Measurements from ENCODE around the gene IGF2BP2.

Gene IGF2BP2

GRCh38 chr3:185737740-185738680 lies 86.8 kb downstream of the IGF2BP2 start:
- no peak for DNase-seq (ENCODE audit: low read depth in 2 of 2)

- DNase-seq (ENCODE audit: low read depth in 2 of 2) = no peak
These were observed 87.8 kb downstream of the IGF2BP2 start for GRCh38 chr3:185737020-185737419.

GRCh38 chr3:185734725-185735096 lies 90.1 kb downstream of the IGF2BP2 start:
- no peak for DNase-seq (ENCODE audit: low read depth in 2 of 2)

GRCh38 chr3:185733980-185734724 lies 90.7 kb downstream of the IGF2BP2 start:
- no peak for DNase-seq (ENCODE audit: low read depth in 2 of 2)

- DNase-seq (ENCODE audit: low read depth in 2 of 2) = no peak
These were observed 92.1 kb downstream of the IGF2BP2 start for GRCh38 chr3:185732782-185733181.

DNA sequence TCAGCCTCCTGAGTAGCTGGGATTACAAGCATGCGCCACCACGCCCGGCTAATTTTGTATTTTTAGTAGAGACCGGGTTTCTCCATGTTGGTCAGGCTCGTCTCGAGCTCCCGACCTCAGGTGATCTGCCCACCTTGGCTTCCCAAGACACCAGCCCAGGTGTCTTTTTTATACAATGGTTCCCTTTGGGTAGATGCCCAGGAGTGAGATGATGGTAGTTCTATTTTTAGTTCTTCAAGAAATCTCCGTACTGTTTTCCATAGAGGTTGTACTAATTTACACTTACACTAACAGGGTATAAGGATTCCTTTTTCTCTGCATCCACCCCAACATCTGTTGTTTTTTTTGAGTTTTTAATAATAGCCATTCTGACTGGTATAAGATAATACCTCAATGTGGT lies 94.3 kb downstream of the IGF2BP2 start:
- DNase-seq (ENCODE audit: low read depth in 2 of 2) = no peak

GRCh38 chr3:185729337-185730055 lies 95.3 kb downstream of the IGF2BP2 start:
- no peak for DNase-seq (ENCODE audit: low read depth in 2 of 2)

GRCh38 chr3:185728630-185729336 lies 96.1 kb downstream of the IGF2BP2 start:
- DNase-seq (ENCODE audit: low read depth in 2 of 2) = no peak

GRCh38 chr3:185727873-185728272 lies 97.0 kb downstream of the IGF2BP2 start:
- no peak for DNase-seq (ENCODE audit: low read depth in 2 of 2)

DNA sequence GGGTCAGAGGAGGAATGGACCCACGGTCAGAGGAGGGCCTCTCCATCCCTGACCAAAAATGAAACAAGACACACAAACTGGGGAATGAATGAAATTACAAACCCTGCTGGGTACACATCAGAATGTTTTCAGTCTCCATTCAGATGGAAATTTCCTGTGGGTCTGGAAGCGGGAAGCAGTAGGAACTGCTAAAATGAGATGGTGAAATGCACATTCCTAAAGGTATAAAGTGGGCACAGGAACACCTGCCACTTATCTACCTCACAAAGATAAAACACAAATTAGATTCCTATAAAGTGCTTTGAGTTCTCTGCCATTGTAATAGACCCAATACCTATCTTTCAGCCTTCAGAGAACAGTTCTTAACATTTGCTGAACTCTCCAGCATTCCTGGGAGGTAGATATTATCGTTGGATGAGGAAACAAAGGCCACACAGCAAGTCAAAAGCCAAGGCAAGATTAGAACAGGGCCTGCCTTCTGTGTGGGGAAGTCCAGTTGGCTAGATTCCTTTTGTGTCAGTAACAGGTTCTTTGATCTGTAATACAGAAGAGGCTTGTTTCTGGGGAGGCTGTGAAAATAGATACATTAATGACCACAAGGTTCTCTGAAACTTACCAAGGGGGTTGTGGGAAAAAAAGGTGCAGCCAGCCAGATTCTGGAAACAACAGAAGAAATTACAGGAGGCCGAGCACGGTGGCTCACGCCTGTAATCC lies 98.4 kb downstream of the IGF2BP2 start:
- DNase-seq (ENCODE audit: low read depth in 2 of 2) = no peak

DNA sequence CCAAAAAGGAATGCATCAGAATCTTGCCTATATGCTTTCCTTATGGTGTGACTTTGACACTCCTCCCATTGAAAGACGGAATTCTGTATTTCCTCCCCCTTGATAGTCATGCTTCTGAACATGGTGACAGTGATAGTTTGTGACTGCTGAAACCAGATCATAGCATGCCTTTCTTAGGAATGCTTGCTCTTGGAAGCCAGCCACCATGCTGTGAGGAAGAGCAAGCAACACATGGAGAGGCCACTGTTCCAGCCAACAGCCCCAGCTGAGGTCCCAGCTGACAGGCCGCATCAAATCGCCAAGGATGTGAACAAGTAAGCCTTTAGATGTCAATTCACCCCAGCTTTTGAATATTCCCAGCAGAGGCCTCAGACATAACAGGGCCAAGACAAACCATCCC lies 100.1 kb downstream of the IGF2BP2 start:
- DNase-seq (ENCODE audit: low read depth in 2 of 2) = no peak

DNA sequence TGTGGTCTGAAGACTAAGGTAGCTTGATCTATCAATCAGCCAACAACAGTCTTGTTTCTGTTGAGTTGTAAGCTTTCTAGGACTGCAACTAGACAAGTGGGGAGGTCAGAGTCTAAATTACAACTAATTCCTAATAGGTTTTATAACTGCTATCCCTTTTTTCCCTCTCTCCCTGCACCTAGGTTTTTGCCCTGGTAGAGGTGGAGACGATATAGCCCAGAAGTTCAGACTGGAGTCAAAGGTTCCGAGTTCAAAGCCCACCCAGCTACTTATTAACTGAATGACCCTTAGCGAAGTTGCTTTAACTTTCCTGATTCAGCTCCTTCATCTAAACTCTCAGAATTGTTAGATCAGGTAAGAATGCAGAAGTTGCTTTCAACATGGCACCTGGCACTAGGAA lies 100.6 kb downstream of the IGF2BP2 start:
- no peak for DNase-seq (ENCODE audit: low read depth in 2 of 2)

- no peak for DNase-seq (ENCODE audit: low read depth in 2 of 2)
These were observed 102.0 kb downstream of the IGF2BP2 start for GRCh38 chr3:185722881-185723280.

- no peak for DNase-seq (ENCODE audit: low read depth in 2 of 2)
These were observed 102.9 kb downstream of the IGF2BP2 start for GRCh38 chr3:185721970-185722369.

DNA sequence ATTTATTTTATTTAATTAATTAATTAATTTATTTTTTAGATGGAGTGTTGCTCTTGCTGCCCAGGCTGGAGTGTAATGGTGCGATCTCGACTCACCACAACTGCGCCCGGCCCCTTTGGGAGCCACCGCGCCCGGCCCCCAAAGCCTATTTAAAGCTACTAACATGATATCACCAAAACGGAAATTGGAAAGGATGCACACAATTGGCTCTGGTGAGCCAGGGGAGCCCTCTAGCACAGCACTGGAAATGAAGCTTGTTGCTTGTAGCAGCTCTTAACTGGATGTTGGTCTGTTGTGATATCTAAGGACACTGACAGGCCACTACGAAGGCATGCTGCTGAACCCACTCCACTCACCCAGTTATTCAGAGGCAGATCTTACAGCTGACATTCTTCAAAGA lies 104.5 kb downstream of the IGF2BP2 start:
- DNase-seq (ENCODE audit: low read depth in 2 of 2) = no peak

DNA sequence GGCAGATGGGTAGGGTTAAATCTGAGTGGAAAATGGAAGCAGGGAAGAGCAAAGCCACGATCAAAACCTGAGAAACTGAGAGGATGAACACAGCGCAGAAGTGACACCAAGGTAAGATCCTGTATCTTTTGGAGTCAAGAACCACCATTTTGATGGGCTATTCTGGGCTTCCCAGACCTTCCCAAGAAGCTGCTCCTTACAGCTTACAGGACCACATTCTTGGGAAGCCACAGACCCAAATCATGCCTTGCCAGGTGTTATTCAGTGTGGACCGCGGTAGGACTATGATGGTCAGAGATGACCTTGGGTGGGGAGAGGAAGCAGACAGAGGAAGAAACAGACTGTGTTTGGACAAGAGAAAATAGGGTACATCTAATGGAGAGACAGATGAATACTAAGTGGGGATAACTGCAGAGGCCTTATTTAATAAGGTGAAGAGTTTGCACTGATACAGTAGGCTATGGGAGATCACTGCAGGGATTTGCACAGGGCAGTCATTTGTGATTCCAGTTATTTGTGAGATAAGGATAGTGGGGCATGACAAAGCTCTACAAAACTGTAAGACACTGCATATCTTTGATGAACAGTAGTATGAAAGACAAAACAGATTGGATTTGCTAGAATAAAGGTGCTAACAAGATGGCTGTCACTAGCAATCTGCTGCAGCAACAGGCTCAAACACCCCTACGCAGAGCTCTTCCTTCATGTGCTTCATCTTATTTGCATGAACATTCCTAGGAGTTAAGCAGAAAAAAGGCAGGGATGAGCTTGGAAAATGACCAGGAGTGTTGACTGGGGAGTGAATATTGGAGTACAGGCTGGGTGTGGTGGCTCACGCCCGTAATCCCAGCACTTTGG lies 105.9 kb downstream of the IGF2BP2 start:
- DNase-seq (ENCODE audit: low read depth in 2 of 2) = no peak

GRCh38 chr3:185717627-185718402 lies 107.0 kb downstream of the IGF2BP2 start:
- DNase-seq (ENCODE audit: low read depth in 2 of 2) = no peak

DNA sequence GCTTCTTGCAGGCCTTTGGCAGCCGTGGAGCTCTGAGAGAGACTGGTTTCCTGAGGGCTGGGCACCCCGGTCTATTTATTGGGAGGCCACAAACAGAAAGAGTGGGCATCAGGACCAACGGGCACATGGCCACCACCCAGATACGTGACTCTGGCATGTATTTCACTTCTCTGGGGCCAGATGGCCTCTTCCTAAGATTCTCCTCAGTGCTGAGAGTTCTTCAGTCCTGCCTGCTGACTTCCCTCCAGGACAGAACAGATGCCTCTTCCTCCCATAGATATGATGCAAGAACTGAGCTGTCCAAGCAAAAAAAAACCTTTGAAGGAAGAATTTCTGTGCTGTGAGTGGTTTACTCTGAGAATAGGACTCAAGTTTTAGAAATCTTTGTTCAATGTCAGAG lies 107.7 kb downstream of the IGF2BP2 start:
- no peak for DNase-seq (ENCODE audit: low read depth in 2 of 2)

DNA sequence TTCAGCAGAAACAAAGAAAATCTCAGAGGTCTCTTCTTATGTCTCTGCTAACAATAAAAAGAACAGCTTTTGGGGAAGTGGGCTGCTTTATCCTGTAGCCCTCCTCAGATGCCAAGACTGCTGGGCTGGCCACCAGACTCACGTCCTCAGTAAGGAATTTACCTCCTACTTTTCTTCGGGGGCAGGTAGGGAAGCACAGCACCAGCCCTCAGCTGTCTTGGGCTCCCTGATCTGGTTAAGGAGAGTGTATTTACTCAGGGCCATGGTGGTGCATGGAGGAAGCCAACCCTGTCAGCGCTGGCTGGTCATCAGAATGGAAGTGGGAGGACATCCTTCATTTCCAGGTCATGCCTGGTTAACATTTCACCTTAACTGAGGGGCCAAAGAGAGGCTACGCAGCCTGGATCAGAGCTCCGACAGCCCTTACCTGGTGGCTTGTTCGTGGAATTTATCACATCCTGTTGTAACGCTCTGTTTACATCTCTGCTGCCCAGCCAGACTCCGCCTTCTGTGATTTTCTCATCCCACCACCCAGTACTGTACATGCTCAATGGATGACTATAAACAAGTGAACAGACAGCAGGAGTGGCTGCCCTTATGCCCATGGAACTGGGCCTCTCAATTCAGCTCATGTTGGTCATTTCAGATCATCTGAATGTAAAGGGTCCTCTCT lies 108.3 kb downstream of the IGF2BP2 start:
- DNase-seq (ENCODE audit: low read depth in 2 of 2) = no peak
